Loucy (cell line): Measurements from ENCODE around the gene FGF14.

Experiments
- H2AFZ ChIP-seq: fragments of 200-600 bp; sonication (generic); 2 replicates; pipeline ENCODE4 v1.6.0; 2016; ENCODE audit warnings: antibody characterized with exemption, mild to moderate bottlenecking, low read length, moderate library complexity
- H3F3A ChIP-seq: fragments of 200-600 bp; 2 replicates; pipeline ENCODE4 v1.6.0; 2016; ENCODE audit warnings: antibody characterized with exemption, low read depth, mild to moderate bottlenecking
- H3K27me3 ChIP-seq: fragments of 200-600 bp; sonication (generic); 2 replicates; pipeline ENCODE4 v1.6.1; 2014; ENCODE audit warnings: low read length, mild to moderate bottlenecking; ENCODE audit not compliant: insufficient read depth, poor library complexity, severe bottlenecking
- H3K36me3 ChIP-seq: fragments of 200-600 bp; sonication (generic); 2 replicates; pipeline ENCODE4 v1.6.1; 2016; ENCODE audit warnings: low read length; ENCODE audit not compliant: insufficient read depth
- H3K4me1 ChIP-seq: fragments of 200-600 bp; sonication (generic); 2 replicates; pipeline ENCODE4 v1.5.1; 2014; ENCODE audit warnings: low read length, mild to moderate bottlenecking; ENCODE audit not compliant: insufficient read depth, poor library complexity, severe bottlenecking
- H3K4me2 ChIP-seq: fragments of 200-600 bp; sonication (generic); 2 replicates; pipeline ENCODE4 v1.6.0; 2014; ENCODE audit warnings: antibody characterized with exemption, low read length, low read depth, mild to moderate bottlenecking; ENCODE audit not compliant: poor library complexity, severe bottlenecking
- H3K4me3 ChIP-seq: fragments of 200-600 bp; sonication (generic); 2 replicates; pipeline ENCODE4 v1.5.1; 2014; ENCODE audit warnings: low read length, mild to moderate bottlenecking, mixed read lengths; ENCODE audit not compliant: poor library complexity, severe bottlenecking
- H3K79me2 ChIP-seq: fragments of 200-600 bp; sonication (generic); 2 replicates; pipeline ENCODE4 v1.6.1; 2014; ENCODE audit warnings: low read length; ENCODE audit not compliant: insufficient read depth
- H3K9ac ChIP-seq: fragments of 200-600 bp; sonication (generic); 2 replicates; pipeline ENCODE4 v1.6.0; 2014; ENCODE audit warnings: mild to moderate bottlenecking, low read depth, low read length, moderate library complexity; ENCODE audit not compliant: poor library complexity, severe bottlenecking
- H3K9me2 ChIP-seq: fragments of 200-600 bp; sonication (generic); replicated peaks from 2 replicates; pipeline ENCODE4 v1.6.1; 2016; ENCODE audit warnings: low read depth, low read length, mixed read lengths
- H3K9me3 ChIP-seq: fragments of 200-600 bp; sonication (generic); 2 replicates; pipeline ENCODE4 v1.6.1; 2014; ENCODE audit warnings: mild to moderate bottlenecking, antibody characterized with exemption, low read length, low read depth; ENCODE audit not compliant: insufficient read depth
- H4K20me1 ChIP-seq: fragments of 200-600 bp; sonication (generic); 2 replicates; pipeline ENCODE4 v1.6.0; 2014; ENCODE audit warnings: antibody characterized with exemption, low read length, mild to moderate bottlenecking; ENCODE audit not compliant: insufficient read depth, poor library complexity, severe bottlenecking
- CTCF ChIP-seq: fragments of 200-600 bp; sonication (generic); conservative IDR thresholded peaks from 2 replicates; pipeline ENCODE4 v1.5.1; 2014; ENCODE audit warnings: mild to moderate bottlenecking, antibody characterized with exemption, low read length
- EZH2phosphoT487 ChIP-seq: fragments of 200-600 bp; IDR thresholded peaks from 2 replicates; pipeline ENCODE4 v1.6.1; 2018; ENCODE audit warnings: antibody characterized with exemption, mild to moderate bottlenecking, moderate library complexity, borderline replicate concordance

FGF14 gene

DNA sequence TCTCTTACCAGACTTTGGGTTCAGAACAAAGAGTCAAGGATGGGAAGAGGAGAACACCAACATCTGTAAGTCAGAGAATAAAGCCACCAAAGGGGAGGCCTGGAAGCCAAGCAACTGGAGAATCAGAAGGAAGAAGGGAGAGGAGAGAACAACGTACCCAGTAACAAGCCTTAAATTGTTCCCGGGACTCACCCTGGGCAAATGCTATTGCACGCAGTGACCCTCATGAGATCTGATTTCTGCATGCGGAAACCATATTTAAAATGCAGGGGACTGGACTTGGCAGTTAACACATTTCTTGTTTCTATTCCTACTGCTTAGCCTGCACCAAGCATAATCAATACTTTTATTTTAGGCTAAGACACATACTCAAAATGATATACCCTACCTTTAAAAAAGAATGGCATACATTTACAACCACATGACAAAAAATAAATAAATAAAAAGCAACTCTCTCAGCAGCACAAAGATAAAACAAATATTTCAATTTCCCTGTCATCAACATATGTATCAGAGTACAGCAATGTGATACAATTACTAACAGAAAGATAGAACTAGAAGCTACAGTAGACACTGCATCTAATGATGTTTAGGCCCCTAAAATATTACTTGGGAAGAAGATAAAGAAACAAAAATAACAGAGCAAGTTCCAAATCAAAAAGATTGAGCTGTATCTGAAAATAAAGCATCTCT is 534.8 kb downstream of the FGF14 start:
- Histone ChIP-seq H3K36me3 (no peaks in the 10 kb centered on the region), H3K4me2 (no peak overlapping the region), H3K4me3 (no peak overlapping the region), H3K27me3 (no peaks in the 10 kb centered on the region), H3K79me2 (no peaks in the 10 kb centered on the region), H2AFZ (no peak overlapping the region), H3F3A (no peaks in the 10 kb centered on the region), H3K4me1 (no peaks in the 10 kb centered on the region), H3K9me2 (no peaks in the 10 kb centered on the region), H3K9me3 (no peaks in the 10 kb centered on the region), H3K9ac (no peak overlapping the region), H4K20me1 (no peaks in the 10 kb centered on the region)
- TF ChIP-seq CTCF, result no peak
- TF ChIP-seq EZH2phosphoT487, result no peak

DNA sequence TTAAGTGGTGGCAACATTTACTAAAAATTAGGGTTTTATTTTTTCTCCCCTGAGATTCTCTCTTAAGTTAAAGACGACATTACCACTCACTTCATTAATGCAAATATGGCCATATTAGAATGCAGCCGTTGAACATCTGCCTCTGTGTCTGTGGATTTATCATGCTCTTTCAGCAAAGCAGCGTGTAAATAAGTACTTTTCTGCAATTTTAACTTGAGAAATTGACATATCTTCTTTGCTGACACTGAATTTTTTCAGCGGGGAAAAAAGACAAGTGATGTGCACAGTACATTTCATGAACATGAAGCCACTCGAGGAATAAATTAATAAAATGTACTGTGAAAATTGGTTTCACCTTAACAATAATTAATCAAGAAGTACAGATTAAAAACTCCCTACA is 543.0 kb downstream of the FGF14 start:
- no peaks in the 10 kb centered on the region for H3K36me3 ChIP-seq
- H4K20me1 ChIP-seq, result no peaks in the 10 kb centered on the region
- H2AFZ ChIP-seq, result no peak overlapping the region
- no peaks in the 10 kb centered on the region for H3K9me3 ChIP-seq
- H3F3A ChIP-seq, result no peaks in the 10 kb centered on the region
- no peaks in the 10 kb centered on the region for H3K27me3 ChIP-seq
- H3K4me2 ChIP-seq, result no peak overlapping the region
- H3K4me3 ChIP-seq, result no peak overlapping the region
- H3K4me1 ChIP-seq, result no peaks in the 10 kb centered on the region
- no peaks in the 10 kb centered on the region for H3K79me2 ChIP-seq
- H3K9ac ChIP-seq, result no peak overlapping the region
- TF ChIP-seq CTCF (no peak), EZH2phosphoT487 (no peak)
- H3K9me2 ChIP-seq, result no peaks in the 10 kb centered on the region

- no peaks in the 10 kb centered on the region for H4K20me1 ChIP-seq
- H3K4me2 ChIP-seq, result no peak overlapping the region
- H3K9ac ChIP-seq, result no peak overlapping the region
- H3K4me1 ChIP-seq, result no peaks in the 10 kb centered on the region
- H3K79me2 ChIP-seq, result no peaks in the 10 kb centered on the region
- H3K36me3 ChIP-seq, result no peaks in the 10 kb centered on the region
- H3F3A ChIP-seq, result no peaks in the 10 kb centered on the region
- no peak overlapping the region for H2AFZ ChIP-seq
- TF ChIP-seq CTCF (no peak), EZH2phosphoT487 (no peak)
- H3K9me2 ChIP-seq, result no peaks in the 10 kb centered on the region
- no peak overlapping the region for H3K4me3 ChIP-seq
- H3K27me3 ChIP-seq, result no peaks in the 10 kb centered on the region
- no peaks in the 10 kb centered on the region for H3K9me3 ChIP-seq
Measured at GRCh38 chr13:101846701-101847100, 555.1 kb downstream of the FGF14 start.
